ENCODE measurements around the gene SETBP1. TPM values are rescaled to one million over a fixed set of nuclear protein-coding genes. Genes with fewer than 3 reads are reported as not detected.

The SETBP1 gene
- total RNA-seq, 1 experiment from 2014 or later, result 0.33 TPM

DNA sequence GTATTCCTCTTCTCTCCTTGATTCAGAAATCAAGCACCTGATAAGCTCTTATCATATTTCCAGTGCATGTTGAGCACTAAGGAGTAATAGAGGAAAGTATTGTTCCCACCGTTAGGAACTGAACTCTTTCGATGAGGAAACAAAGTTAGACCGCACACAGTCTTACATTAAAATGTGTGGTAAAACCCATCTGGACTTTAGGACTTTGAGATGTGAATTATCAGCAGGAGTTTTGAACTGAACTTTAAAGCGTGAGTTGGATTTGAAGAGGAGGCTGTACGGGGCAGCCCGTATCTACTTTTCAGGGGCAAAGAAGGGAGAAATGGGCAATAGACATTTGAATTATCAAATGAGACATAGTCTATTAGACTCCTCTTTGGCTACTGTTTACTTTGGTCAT lies 134.4 kb downstream of the SETBP1 start:
- DNase-seq (ENCODE audit: low spot score), result no peak

GRCh38 chr18:44816050-44816449 lies 135.4 kb downstream of the SETBP1 start:
- DNase-seq (ENCODE audit: low spot score), result no peak

GRCh38 chr18:44816477-44816876 lies 135.8 kb downstream of the SETBP1 start:
- DNase-seq (ENCODE audit: low spot score), result no peak

DNA sequence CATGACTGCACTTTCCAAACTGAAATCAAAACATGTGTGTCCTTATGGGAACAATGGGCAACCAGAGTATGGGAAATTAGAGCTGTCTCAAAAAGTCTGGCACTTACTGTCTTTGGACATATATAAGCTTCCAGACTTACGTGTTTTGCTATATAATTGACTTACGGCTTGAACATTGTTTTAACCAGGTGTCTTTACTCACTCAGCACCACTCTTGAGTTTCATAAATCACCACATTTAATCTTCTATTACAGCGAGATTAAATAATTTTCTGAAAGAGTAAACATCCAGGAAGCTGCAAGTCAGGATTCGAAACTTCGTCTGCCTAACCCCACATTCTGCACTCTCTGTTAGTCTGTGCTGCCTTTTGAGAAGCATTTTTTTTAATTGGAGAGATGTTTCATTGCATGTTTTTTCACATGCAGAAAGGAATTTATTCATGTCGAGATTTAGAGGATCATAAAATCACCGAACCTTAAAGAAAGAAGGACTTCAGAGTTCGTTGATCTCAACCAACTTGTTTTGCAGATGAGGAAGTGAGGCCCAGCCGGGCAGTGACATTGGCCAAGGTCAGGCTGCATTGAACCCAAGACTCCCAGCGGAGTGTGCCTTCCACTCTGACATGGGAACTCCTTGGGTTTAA lies 137.3 kb downstream of the SETBP1 start:
- no peak for DNase-seq (ENCODE audit: low spot score)

DNA sequence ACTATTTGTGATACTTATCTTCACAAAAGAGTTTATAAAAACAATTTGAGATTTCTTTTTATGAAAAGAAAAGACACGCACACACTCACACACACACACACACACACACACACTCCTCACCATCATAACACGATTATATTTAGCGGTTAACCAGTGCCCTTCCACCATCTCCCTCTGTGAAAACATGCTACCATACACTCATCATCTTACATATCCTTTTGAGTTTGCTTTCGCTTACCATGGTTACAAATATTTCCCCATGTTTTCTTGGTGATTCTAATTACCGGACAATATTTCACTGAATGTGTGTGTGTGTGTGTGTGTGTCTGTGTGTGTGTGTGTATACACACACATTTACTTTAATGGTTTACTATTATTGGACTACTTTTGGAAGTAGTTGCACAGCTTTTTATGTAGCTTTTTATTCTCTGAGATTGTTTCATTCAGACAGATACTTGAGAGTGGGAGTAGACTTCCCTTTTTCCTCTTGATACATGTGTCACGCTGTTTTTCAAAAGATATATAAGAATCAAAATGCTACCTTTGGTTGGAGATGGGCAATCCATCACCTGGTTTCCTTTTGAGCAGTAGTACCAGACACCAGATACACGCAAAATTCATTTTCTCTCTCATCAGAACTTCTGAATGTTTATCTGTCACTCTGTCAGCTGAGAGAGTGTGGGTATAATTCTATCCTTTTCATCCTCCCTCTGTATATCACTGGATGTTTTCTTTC lies 138.1 kb downstream of the SETBP1 start:
- no peak for DNase-seq (ENCODE audit: low spot score)

GRCh38 chr18:44819944-44820510 lies 139.3 kb downstream of the SETBP1 start:
- no peak for DNase-seq (ENCODE audit: low spot score)

DNA sequence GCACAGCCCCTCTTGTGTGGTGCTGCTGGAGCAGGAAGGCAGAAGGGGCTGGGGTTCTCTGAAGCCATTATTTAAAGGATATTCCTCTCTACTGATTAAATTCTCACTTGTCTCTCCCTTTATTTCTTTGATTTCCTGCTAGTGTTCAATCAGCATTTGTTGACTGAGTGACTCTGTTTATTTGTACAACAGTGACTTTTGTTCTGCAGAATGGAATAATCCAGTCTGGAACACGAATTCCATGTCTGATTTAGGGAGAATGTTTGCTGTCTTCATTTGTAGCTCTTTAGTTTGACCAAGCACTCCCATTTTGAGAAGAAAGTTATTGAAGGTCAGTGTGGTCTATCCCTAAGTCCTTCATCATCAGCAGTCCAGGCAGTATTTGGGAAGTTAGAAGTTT lies 141.2 kb downstream of the SETBP1 start:
- DNase-seq (ENCODE audit: low spot score), result no peak

DNA sequence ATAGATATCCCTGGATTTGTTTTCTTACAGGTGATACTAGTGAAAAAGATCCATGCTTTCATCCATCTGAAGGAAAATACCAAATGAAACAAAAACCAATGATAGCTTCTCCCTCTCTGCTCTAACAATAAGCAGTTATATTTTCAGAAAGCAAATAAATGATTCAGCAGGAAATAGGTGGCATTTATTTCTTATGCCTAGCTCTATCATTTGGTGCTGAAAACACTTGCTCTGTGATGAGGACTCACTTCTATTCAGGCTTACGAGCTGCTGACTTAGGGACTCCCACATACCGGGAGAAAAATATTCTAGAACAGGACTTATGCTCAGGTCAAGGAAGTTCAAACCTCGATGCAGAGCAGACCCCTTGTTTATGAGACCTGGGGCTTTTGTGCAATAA lies 142.6 kb downstream of the SETBP1 start:
- DNase-seq (ENCODE audit: low spot score), result no peak

- DNase-seq (ENCODE audit: low spot score), result no peak
Observed at GRCh38 chr18:44823782-44824181, 143.1 kb downstream of the SETBP1 start.

- DNase-seq (ENCODE audit: low spot score), result no peak
Observed at GRCh38 chr18:44824884-44825283, 144.2 kb downstream of the SETBP1 start.

DNA sequence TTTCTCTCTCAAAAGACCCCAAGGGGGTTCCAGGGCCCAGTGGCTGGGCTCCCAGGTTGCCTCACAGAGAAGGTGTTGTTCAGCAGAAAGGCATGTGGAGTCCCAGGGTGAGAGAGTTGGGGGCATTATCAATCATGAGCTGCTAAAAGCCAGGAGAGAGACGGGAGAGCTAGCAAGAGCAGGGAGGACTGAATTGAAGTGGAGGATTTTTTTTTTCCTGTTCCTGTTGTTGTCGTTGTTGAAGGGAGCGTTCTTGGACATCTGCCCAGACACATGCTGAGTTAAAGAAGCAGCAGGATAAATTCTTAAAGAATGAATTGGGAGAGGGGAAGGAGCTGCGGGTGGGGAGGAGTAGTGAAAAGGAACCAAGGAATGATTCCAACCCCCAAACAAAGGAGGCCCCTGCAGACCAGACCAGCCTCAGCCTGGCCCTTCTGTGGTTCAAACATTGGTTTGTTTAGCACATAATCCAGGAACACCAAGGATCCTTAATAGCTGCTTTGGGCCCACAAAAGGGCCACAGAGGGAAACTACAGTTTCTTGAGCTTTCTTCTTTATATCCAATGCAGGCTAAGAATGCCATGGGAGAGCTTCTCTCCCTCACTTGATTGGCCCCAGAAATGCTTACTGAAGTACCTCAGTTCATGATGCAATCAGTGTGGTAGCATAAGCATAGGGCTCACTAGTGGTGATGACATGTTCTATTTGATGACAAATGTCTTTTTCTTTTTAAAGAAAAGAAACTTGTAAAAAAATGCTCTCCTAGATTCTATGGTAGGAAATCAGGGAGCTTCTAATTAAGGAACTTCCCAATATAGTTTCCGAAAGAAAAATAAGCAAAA lies 146.0 kb downstream of the SETBP1 start:
- DNase-seq (ENCODE audit: low spot score), result no peak

DNA sequence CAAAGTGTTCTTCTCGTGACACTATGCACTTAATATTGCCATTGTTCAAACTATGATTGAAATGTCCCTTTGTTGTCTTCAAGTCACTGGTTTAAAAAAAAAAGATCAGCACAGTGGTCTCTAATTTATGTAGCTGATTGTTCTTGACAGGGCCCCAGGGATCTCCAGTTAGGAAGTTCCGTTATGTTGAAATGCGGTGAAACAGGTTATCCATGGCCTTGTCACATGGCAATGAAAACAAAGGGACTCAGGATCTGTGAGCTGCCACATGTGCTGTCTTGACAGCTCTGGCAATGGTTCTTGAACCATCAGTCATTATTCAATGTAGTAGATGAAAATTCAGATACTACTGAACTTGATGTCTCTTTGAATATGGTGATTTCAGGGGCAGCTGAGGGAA lies 147.4 kb downstream of the SETBP1 start:
- no peak for DNase-seq (ENCODE audit: low spot score)

DNA sequence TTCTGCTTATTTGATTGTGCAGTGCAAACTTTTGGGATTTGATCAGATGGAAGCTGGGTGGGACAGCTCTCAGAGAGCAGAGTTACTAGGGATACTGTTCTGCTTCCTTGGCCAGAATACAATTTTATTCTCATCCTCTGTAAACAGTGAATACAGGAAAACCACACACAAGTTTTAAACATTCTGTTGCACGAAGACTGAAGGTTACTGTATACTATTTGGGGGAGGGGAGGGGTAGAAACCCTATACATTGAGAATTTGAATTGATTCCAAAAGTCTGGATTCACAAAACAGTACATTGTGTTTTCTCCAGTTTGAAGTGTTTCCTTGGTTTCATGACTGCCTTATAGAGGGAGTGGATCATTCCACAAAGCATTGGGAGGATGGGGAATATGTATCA lies 149.9 kb downstream of the SETBP1 start:
- no peak for DNase-seq (ENCODE audit: low spot score)

DNA sequence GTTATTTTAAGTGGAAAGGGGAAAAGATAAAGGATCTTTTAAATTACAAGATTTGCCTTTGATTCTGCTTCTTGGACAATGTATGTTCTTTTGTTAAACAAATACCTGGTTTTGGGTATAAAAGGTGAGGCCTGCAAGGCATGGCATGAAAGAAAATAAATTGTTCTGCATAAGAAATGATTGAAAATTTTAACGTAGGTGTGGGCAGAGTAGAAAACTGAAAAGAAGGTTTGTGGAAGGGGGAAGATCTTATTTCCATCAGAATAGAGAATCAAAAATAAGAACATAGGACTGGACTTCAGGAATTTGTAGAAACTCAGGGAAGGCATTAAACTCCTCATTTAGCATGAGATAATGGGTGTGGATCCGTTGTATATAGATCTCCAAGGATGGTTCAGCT lies 153.1 kb downstream of the SETBP1 start:
- no peak for DNase-seq (ENCODE audit: low spot score)

DNA sequence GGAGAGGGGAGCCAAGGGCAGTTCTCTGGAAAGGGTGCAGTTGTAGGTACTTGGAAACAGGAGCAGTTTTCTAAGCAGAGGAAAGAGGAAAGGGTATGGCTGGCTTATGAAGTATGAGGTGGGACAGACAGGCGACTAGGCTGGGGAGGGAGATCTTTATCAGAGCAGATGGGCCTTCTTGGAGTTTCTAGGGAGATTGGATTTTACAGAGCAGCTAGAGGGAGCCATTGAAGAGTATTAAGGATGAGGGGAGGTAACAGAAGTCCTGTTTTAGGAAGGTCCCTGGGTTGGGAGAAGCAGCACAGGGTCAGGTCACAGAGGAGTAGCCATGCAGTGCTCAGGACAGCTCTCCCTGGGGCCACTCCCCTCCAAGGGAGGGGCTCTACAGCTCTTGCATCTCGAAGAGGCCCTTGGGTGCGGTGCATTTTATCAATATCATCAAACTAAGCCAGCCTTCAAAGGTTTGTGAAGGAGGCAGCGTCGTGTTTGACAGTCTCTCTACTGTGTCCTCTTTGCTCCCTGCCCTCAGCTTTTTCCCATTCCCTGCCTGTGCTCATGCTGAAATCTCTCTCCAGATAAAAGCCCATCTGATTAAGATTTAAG lies 154.3 kb downstream of the SETBP1 start:
- no peak for DNase-seq (ENCODE audit: low spot score)

DNA sequence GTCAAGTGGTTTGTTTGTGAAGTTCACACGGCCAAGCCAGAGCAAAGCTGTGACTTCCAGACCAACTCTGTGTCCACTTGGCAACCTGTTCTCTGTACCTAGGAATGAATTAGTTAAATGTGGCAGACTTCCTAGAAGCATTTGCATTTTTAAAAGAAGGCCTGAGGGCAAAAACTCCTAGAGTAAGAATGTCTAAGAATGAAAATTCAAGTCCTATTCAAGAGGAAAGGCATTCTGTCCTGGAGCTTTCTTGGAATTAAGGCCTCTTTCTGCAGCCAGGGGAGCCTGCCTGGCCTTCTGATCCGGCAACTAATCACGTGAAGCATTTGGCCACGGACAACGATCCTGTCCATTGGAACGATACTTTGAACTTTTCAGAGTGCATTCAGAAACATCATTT lies 155.0 kb downstream of the SETBP1 start:
- no peak for DNase-seq (ENCODE audit: low spot score)

- no peak for DNase-seq (ENCODE audit: low spot score)
Observed at GRCh38 chr18:44836263-44836662, 155.6 kb downstream of the SETBP1 start.

DNA sequence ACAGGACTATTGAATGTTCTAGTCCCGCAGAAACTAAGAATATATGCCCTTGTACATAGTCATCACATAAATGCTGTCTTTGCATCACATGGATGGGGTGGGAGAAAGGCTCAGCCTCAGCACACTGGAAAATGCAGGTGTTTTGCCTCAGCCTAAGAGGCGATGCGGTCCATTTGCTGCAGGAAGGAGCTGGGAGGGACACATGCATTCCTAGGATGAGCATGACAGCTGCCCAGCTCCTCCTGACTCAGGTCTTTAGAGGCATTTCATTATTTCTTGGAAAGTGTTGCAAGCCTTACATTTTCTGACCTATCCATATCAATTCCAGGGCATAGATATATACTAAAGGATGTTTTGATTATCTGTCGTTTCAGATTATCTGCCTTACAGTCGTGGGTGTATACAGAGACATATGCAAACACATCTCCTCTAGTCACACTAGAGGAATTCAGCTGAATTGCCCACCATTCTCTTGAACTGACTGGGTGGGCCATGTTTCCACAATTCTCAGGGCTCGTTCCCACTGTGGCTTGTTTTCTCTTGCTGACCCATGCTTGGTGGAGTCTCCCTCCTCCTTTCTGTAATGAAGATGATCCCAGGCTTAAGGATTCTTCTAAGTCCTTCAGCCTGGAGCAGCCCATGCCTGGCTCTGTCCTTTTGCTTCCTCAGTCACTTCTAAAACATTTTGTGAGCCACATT lies 156.9 kb downstream of the SETBP1 start:
- no peak for DNase-seq (ENCODE audit: low spot score)

- no peak for DNase-seq (ENCODE audit: low spot score)
Observed at GRCh38 chr18:44838971-44839666, 158.4 kb downstream of the SETBP1 start.

GRCh38 chr18:44840058-44840790 lies 159.5 kb downstream of the SETBP1 start:
- no peak for DNase-seq (ENCODE audit: low spot score)
